K562 (cell line): ENCODE measurements around the gene PLSCR3. TPM values are rescaled to one million over a fixed set of nuclear protein-coding genes. Genes with fewer than 3 reads are reported as not detected.

Experiments used
- ATAC-seq: fragments of 200-7000 bp; cut with Tn5 transposase; 3 replicates; pipeline ENCODE4 v1.9.1; 2020; ENCODE audit warnings: moderate library complexity
- BruUV-seq: library from RNA; stranded (reverse); fragments of 400-500 nt; replicated peaks from 2 replicates; lab custom pipeline; 2021; lab: Mats Ljungman, UMichigan
- CTCF ChIA-PET: fragments of 300-600 bp; formaldehyde crosslinking; extraction: SDS; loops from one replicate; lab custom pipeline; 2021; ENCODE audit warnings: low intra/inter-chr PET ratio; lab: Yijun Ruan, JAX
- POLR2A ChIA-PET: fragments of 300-600, 350-650 bp; sonication (Branson Sonifier 250); formaldehyde crosslinking; extraction: SDS; loops from one replicate; lab custom pipeline; 2021; ENCODE audit warnings: antibody characterized with exemption, inconsistent platforms; lab: Yijun Ruan, JAX
- DNase-seq, 4 experiments: peaks; one replicate each; pipeline versions ENCODE4 v3.0.0 to v3.0.0-alpha.2; 2011 to 2018; ENCODE audit warnings: low spot score in 3 of 4, mixed read lengths in 3 of 4; ENCODE audit errors: extremely low read depth in 1 of 4
- FAIRE-seq: peaks from 2 replicates; lab custom pipeline; 2011; peaks lifted over from hg19 to GRCh38; lab: Jason Lieb, UNC
- H2AFZ ChIP-seq: 2 replicates; pipeline ENCODE4 v1.6.0; 2011; ENCODE audit warnings: low read depth, low read length, control low read depth, inconsistent platforms
- H3K27ac ChIP-seq: fragments of 200-600 bp; 3 replicates; pipeline ENCODE4 v1.8.0; 2011; ENCODE audit warnings: low read depth, mild to moderate bottlenecking, control low read depth, inconsistent platforms, low read length, moderate library complexity, mixed read lengths; ENCODE audit errors: extremely low read depth
- H3K27me3 ChIP-seq, 2 experiments: fragments of 300-600 bp in 1 of 2; 2 replicates in 1 of 2; 3 replicates in 1 of 2; pipeline versions ENCODE4 v1.6.0 to v1.8.0; 2011; ENCODE audit warnings: inconsistent platforms in 2 of 2, low read length in 2 of 2, mild to moderate bottlenecking in 1 of 2, mixed read lengths in 1 of 2, moderate library complexity in 1 of 2; ENCODE audit not compliant: control insufficient read depth in 2 of 2, insufficient read depth in 2 of 2
- H3K36me3 ChIP-seq: fragments of 300-600 bp; 3 replicates; pipeline ENCODE4 v1.8.0; 2011; ENCODE audit warnings: mild to moderate bottlenecking, low read length, inconsistent platforms; ENCODE audit not compliant: control insufficient read depth, insufficient read depth
- H3K4me1 ChIP-seq, 2 experiments: fragments of 200-600 bp in 1 of 2; replicated peaks in 1 of 2; 2 replicates in 1 of 2; 3 replicates in 1 of 2; pipeline versions ENCODE4 v1.5.1 to v1.8.0; 2011; ENCODE audit warnings: inconsistent platforms in 2 of 2, low read length in 2 of 2, mild to moderate bottlenecking in 1 of 2, mixed read lengths in 1 of 2, moderate library complexity in 1 of 2; ENCODE audit not compliant: control insufficient read depth in 2 of 2, insufficient read depth in 2 of 2
- H3K4me2 ChIP-seq: 2 replicates; pipeline ENCODE4 v1.6.1; 2011; ENCODE audit warnings: low read length, control low read depth, inconsistent platforms, mixed read lengths; ENCODE audit not compliant: insufficient read depth
- H3K4me3 ChIP-seq: fragments of 200-600 bp; sonication (generic), shearing (Covaris generic); 2 replicates; pipeline ENCODE4 v1.5.1; 2016; ENCODE audit warnings: control low read depth, inconsistent platforms
- H3K79me2 ChIP-seq: fragments of 200-600 bp; 3 replicates; pipeline ENCODE4 v1.8.0; 2011; ENCODE audit warnings: low read length, inconsistent platforms; ENCODE audit not compliant: control insufficient read depth, insufficient read depth
- H3K9ac ChIP-seq, 2 experiments: 2 replicates each; pipeline versions ENCODE4 v1.6.0 to v1.6.1; 2011; ENCODE audit warnings: low read depth in 2 of 2, low read length in 2 of 2, control low read depth in 1 of 2, inconsistent platforms in 1 of 2, mild to moderate bottlenecking in 1 of 2, mixed read lengths in 1 of 2; ENCODE audit not compliant: insufficient read depth in 1 of 2
- H3K9me1 ChIP-seq: one replicate; pipeline ENCODE4 v1.6.0; 2011; ENCODE audit warnings: inconsistent platforms, mild to moderate bottlenecking, low read length, moderate library complexity; ENCODE audit not compliant: control insufficient read depth, insufficient read depth
- H3K9me3 ChIP-seq: replicated peaks from 2 replicates; pipeline ENCODE4 v1.5.1; 2011; ENCODE audit warnings: low read depth, low read length, inconsistent platforms; ENCODE audit not compliant: control insufficient read depth, insufficient read depth
- H4K20me1 ChIP-seq: replicated peaks from 2 replicates; pipeline ENCODE4 v1.6.1; 2011; ENCODE audit warnings: low read length, inconsistent platforms, mixed read lengths; ENCODE audit not compliant: control insufficient read depth, insufficient read depth
- BACH1 ChIP-seq: fragments of 200-800 bp; sonication (Bioruptor generic); IDR thresholded peaks from 2 replicates; pipeline ENCODE4 v1.6.1; 2016; ENCODE audit warnings: missing genetic modification characterization, missing compliant biosample characterization
- CTBP1 ChIP-seq: fragments of 450-650 bp; IDR thresholded peaks from 2 replicates; pipeline ENCODE4 v1.6.1; 2016; ENCODE audit warnings: borderline replicate concordance
- GTF2E2 ChIP-seq: fragments of 200-800 bp; sonication (Bioruptor generic); IDR thresholded peaks from 2 replicates; pipeline ENCODE4 v1.6.1; 2016; ENCODE audit warnings: missing genetic modification characterization, missing compliant biosample characterization
- HNRNPLL ChIP-seq: fragments of 200-400 bp; formaldehyde crosslinking; IDR thresholded peaks from 2 replicates; pipeline ENCODE4 v1.6.1; 2017; ENCODE audit warnings: low read length, low read depth, mild to moderate bottlenecking; ENCODE audit not compliant: poor library complexity, severe bottlenecking
- HOXB6 ChIP-seq: fragments of 250-450 bp; sonication (Bioruptor Pico); IDR thresholded peaks from 2 replicates; pipeline ENCODE4 v1.5.1; 2022; ENCODE audit warnings: mild to moderate bottlenecking, borderline replicate concordance
- PHB2 ChIP-seq: fragments of 450-650 bp; IDR thresholded peaks from 2 replicates; pipeline ENCODE4 v1.6.1; 2017; ENCODE audit warnings: low read depth
- ZNF778 ChIP-seq: fragments of 450-650 bp; formaldehyde crosslinking; IDR thresholded peaks from 2 replicates; pipeline ENCODE4 v1.4.0; 2020; ENCODE audit warnings: mild to moderate bottlenecking, moderate library complexity
- WGBS: fragments of 100-300 bp; shearing (Covaris generic); methylation state at CpG from one replicate; pipeline ENCODE4 v1.1.6; 2016; ENCODE audit warnings: low coverage, mixed read lengths; ENCODE audit not compliant: insufficient coverage; ENCODE audit errors: missing lambda C conversion rate; 5-methylcytosine and 5-hydroxymethylcytosine counted together
- in situ Hi-C: fragments of 300-500 bp; cut with MboI; formaldehyde crosslinking; loops from 4 replicates; pipeline ENCODE4 v1.15.0; 2018; ENCODE audit warnings: inconsistent platforms, mixed read lengths
- intact Hi-C: fragments of 100-400 bp; cut with micrococcal nuclease; formaldehyde crosslinking; loops from 2 replicates; pipeline ENCODE4 v1.14.2; 2022
- polyA plus RNA-seq, 8 experiments: library from polyadenylated mRNA; depleted of rRNA in 4 of 8; stranded (reverse) in 5 of 8; unstranded in 3 of 8; fragments of >200 nt; fragmentation: Nextera tagmentation in 2 of 8; fragmentation: Illumina TruSeq in 1 of 8; extraction: Ambion mirVana in 2 of 8; extraction: Trizol in 1 of 8; gene quantifications; 2 replicates each; pipeline versions ENCODE4 v1.2.1 to v1.2.3, GENCODE V29; 2011 to 2014; ENCODE audit warnings: inconsistent platforms in 1 of 8, missing spikeins in 1 of 8
- total RNA-seq, 7 experiments: library from RNA; depleted of rRNA in 6 of 7; stranded (reverse); fragments of >200 nt in 6 of 7; fragmentation: Illumina TruSeq in 2 of 7; extraction: Trizol in 2 of 7; gene quantifications; 2 replicates each; pipeline versions ENCODE4 v1.2.1 to v1.2.3, GENCODE V29; 2011 to 2021; ENCODE audit warnings: low replicate concordance in 1 of 7
- TF ChIP-seq, protein P1 (sequence below): sonication (generic); formaldehyde crosslinking; IDR thresholded peaks from 2 replicates; pipeline ENCODE4 v1.8.0; 2022; ENCODE audit warnings: missing genetic modification reagents, mild to moderate bottlenecking, borderline replicate concordance
- TF ChIP-seq, protein P2 (sequence below): fragments of 450-650 bp; formaldehyde crosslinking; IDR thresholded peaks from 2 replicates; pipeline ENCODE4 v1.4.0; 2022; ENCODE audit warnings: mild to moderate bottlenecking, moderate library complexity
- TF ChIP-seq, protein P3 (sequence below): fragments of 250-450 bp; sonication (Bioruptor Pico); IDR thresholded peaks from 2 replicates; pipeline ENCODE4 v1.5.0; 2020; ENCODE audit warnings: mild to moderate bottlenecking, borderline replicate concordance
- TF ChIP-seq, protein P4 (sequence below): fragments of 450-650 bp; formaldehyde crosslinking; IDR thresholded peaks from 2 replicates; pipeline ENCODE4 v1.4.0; 2022; ENCODE audit warnings: missing genetic modification characterization

Gene PLSCR3
- total and polyA plus RNA-seq, 9 of the 15 experiments (the other 6 are each of a cell fraction or from before 2014, with no cell fraction given) = 3.2 to 16.8 (median 4.5) TPM

DNA sequence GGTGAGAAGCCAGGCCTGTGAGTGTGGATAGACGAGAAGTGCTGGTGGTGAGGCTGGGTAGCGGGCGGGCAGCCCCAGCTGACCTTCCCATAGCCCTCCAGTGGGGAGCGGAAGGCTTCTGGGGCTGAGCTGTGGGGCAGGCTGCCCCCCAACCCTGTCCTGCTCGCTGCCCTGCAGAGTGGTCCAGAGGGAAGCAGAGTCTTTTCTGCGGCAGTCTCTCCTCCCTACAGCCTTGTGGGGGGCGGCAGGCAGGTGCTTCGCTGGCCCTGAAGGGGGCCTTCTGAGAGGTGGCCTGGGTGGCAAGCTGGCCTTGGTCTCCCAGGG, 17.1 kb upstream of the PLSCR3 start:
- H4K20me1 ChIP-seq = no peaks in the 10 kb centered on the region
- no peaks in the 10 kb centered on the region for H3K9me3 ChIP-seq
- WGBS = 80% methylated on average over 6 of the region's 8 CpGs
- CTCF ChIA-PET = no interaction called here
- TF ChIP-seq, protein P1, sequence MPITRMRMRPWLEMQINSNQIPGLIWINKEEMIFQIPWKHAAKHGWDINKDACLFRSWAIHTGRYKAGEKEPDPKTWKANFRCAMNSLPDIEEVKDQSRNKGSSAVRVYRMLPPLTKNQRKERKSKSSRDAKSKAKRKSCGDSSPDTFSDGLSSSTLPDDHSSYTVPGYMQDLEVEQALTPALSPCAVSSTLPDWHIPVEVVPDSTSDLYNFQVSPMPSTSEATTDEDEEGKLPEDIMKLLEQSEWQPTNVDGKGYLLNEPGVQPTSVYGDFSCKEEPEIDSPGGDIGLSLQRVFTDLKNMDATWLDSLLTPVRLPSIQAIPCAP = no peak
- TF ChIP-seq ZNF778 (CRISPR knock-in tag) = no peak
- TF ChIP-seq CTBP1 = no peak
- no peak for TF ChIP-seq GTF2E2 (tag)
- TF ChIP-seq HOXB6 = no peak
- TF ChIP-seq, protein P2, sequence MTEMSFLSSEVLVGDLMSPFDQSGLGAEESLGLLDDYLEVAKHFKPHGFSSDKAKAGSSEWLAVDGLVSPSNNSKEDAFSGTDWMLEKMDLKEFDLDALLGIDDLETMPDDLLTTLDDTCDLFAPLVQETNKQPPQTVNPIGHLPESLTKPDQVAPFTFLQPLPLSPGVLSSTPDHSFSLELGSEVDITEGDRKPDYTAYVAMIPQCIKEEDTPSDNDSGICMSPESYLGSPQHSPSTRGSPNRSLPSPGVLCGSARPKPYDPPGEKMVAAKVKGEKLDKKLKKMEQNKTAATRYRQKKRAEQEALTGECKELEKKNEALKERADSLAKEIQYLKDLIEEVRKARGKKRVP (CRISPR knock-in tag) = no peak
- TF ChIP-seq, protein P3, sequence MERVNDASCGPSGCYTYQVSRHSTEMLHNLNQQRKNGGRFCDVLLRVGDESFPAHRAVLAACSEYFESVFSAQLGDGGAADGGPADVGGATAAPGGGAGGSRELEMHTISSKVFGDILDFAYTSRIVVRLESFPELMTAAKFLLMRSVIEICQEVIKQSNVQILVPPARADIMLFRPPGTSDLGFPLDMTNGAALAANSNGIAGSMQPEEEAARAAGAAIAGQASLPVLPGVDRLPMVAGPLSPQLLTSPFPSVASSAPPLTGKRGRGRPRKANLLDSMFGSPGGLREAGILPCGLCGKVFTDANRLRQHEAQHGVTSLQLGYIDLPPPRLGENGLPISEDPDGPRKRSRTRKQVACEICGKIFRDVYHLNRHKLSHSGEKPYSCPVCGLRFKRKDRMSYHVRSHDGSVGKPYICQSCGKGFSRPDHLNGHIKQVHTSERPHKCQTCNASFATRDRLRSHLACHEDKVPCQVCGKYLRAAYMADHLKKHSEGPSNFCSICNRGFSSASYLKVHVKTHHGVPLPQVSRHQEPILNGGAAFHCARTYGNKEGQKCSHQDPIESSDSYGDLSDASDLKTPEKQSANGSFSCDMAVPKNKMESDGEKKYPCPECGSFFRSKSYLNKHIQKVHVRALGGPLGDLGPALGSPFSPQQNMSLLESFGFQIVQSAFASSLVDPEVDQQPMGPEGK (CRISPR knock-in tag) = no peak
- no peak for TF ChIP-seq HNRNPLL
- no peak for TF ChIP-seq PHB2
- TF ChIP-seq BACH1 (tag) = no peak
- TF ChIP-seq, protein P4, sequence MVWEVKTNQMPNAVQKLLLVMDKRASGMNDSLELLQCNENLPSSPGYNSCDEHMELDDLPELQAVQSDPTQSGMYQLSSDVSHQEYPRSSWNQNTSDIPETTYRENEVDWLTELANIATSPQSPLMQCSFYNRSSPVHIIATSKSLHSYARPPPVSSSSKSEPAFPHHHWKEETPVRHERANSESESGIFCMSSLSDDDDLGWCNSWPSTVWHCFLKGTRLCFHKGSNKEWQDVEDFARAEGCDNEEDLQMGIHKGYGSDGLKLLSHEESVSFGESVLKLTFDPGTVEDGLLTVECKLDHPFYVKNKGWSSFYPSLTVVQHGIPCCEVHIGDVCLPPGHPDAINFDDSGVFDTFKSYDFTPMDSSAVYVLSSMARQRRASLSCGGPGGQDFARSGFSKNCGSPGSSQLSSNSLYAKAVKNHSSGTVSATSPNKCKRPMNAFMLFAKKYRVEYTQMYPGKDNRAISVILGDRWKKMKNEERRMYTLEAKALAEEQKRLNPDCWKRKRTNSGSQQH (CRISPR knock-in tag) = no peak
- H3K4me1 ChIP-seq = peaks cover 0 to 16% of the 10 kb centered on the region in 2 experiments; a peak in 2 of 5 replicates
- intact Hi-C loops (no loop called here), in situ Hi-C loops (no loop called here)
- no peak for DNase-seq
- H3K27me3 ChIP-seq = no peaks in the 10 kb centered on the region
- no peak overlapping the region for H3K27ac ChIP-seq
- no peaks in the 10 kb centered on the region for H3K79me2 ChIP-seq
- no peak overlapping the region for H3K4me2 ChIP-seq
- ATAC-seq = no peak
- POLR2A ChIA-PET = no interaction called here
- H3K36me3 ChIP-seq = 0 out of 3 replicates have a peak, but pooled peaks cover 3% of the 10 kb centered on the region
- H2AFZ ChIP-seq = no peak overlapping the region
- no peak overlapping the region for H3K4me3 ChIP-seq
- H3K9ac ChIP-seq = no peak overlapping the region; a peak in 1 of 4 replicates
- BruUV-seq = no TSS peak
- no peak for FAIRE-seq
- H3K9me1 ChIP-seq = no peaks in the 10 kb centered on the region
